Activated CD8-positive, alpha-beta memory T cell treated with anti-CD3 and anti-CD28 coated beads for 48 hours (primary cell): ENCODE results near the gene HSPA9.
"Not testable (repeated sequence)": the region's sequence is repeated elsewhere in the genome, so short reads cannot be mapped to it uniquely, and the experiment has no call there.

Source experiments
- DNase-seq, 3 experiments: peaks; one replicate each; pipeline ENCODE4 v3.0.0-alpha.2; 2020; ENCODE audit warnings: low read depth in 2 of 3, low spot score in 2 of 3

The HSPA9 gene

DNA sequence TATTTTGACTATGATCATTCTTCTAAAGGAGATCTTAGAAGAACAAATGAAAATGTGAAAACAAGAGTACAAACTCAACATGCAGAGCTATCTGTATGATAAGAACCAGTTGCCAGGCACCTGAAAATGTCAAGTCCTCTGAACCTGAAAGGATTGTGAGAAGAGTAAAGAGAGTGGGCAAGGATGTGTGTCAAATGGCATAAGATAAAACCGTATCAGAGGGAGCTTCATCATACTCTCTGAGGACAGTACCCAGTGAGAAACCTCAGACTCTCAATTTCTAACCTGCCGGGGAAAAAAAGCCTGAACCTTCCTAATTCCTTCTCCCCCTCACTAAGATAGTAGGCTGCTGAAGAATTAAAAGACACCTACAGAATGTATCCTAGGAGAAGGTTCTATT is 39.0 kb downstream of the HSPA9 start:
- no peak for DNase-seq

DNA sequence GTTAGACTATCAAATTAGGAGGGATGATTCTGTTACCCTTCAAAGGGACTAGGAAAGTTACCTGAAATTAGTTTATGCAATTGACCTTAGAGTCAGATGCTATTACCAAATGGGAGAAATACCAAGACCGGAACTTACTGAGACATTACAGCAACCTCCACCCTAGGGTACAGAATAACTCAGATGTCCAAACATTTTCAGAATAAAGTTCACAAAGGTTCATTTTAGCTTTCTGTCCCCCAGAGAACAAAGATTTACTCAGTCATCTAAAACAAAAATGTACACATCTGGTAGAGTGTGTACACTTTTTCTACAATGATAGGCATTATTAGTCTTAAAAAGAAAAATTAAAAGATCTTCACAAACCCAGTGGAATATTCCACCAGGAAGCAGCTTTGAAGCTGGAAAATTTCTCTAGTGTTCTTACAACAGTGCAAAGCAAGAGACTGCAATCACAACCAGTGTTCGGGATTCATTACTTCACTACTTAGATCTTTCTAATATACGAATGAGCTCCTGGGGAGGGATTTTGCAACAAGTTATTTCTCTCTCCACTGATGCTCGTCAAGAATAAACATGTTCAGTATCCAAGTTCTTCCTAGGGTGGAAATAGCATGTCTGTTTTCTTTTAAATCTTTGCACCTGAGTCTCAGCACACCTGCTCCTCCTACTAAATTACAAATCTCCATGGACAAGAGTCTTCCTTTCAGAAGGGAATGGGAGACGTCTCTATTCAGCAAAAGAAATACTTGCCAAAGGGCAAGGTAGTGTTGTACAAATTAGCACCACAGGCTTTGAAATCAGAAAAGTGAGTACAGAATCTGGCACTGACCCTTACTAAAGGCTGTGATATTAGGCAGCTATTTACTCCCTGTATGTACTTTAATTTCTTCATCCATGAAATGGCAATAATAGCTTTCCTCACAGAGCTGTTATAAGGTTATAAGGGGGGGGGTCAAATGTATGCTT is 40.9 kb downstream of the HSPA9 start:
- no peak for DNase-seq

DNA sequence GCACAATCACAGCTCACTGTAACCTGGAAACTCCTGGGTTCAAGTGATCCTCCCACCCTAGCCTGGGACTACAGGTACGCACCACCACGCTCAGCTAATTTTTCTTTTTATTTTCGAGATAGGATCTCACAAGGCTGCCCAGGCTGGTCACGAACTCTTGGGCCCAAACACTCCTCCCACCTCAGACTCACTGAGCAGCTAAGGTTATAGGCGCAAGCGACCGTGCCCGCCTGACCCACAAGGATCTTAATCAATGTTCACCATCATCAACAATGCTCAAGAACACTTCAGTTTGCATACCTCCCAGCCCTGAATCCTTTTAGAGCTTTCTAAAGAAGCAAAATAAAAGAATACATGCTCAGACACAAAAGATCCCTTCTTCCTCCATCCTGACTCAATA is 45.4 kb downstream of the HSPA9 start:
- DNase-seq, result no peak

DNA sequence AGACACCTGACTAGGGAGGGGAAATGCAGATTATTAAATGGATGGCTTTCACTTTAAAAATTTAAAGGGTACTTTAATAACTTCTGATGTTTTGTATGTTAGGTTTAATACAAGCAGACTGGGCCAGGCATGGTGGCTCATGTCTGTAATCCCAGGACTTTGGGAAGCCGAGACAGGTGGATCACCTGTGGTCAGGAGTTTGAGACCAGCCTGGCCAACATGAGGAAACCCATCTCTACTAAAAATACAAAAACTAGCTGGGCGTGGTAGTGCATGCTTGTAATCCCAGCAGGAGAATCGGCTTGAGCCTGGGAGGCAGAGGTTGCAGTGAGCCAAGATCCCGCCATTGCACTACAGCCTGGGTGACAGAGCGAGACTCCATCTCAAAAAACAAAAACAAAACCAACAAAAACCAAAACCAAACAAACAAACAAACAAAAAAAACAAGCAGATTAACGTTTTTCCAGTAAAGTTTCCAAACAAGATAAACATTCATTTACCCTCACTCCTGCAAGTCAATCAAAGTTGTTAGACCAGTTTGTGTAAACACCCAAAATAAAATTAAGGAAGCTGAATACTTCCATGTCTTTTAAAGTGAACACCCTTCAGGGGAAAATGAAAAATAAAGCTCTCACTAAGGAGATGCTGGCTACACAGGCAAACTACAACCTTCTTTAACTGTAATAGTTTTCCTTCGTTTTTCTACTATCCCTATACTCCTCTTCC is 46.3 kb downstream of the HSPA9 start:
- no peak for DNase-seq

DNA sequence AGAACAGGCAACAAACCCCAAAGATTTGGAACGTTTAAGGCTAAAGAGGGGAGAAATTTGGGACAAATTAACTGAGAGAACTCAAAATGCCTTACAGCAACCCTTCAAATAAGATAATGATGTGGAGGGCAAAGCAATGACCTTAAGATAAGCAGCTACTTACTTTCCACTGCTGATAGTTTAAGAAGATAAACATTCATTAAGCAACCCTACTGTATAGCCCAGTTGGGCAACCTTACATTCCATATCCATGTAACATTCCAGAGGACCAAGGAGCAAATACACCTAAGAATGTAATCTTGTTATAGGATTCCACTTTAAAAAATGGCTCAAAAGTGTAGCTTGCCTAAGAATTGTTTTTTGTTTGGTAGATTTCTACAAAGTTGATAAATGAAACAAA is 47.0 kb downstream of the HSPA9 start:
- DNase-seq, result no peak

DNA sequence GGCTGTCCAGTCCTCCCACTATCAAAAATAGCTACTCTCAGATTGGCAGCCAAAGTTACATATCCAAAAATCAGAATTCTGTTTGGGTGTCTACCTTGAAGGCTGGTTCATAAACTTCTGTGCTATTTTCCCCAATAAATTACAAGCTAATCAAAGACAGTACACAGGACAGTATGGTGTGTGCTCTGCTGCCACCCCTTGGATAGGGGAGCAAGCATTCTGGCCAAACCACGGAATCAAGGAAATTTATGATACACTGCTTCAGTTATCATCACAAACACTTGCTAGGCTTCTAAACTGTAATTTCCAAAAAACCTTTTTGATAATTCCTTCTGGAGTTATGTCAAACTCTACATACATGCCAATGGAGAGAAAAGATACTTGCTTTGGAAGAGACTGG is 48.0 kb downstream of the HSPA9 start:
- DNase-seq, result no peak

DNA sequence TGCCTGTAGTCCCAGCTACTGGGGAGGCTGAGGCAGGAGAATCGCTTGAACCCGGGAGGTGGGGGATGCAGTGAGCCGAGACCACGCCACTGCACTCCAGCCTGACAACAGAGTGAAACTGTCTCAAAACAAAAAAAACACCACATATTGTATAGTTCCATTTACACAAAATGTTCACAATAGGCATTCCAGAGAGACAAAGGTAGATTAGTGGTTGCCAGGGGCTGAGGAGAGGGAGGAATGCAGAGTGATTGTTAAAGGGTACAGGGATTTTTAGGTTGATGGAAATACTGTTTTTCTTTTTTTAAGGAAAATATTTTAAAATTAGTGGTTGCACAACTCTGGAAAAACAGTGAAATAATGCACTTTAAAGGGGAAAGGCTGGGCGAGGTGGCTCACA is 51.8 kb downstream of the HSPA9 start:
- no peak for DNase-seq

DNA sequence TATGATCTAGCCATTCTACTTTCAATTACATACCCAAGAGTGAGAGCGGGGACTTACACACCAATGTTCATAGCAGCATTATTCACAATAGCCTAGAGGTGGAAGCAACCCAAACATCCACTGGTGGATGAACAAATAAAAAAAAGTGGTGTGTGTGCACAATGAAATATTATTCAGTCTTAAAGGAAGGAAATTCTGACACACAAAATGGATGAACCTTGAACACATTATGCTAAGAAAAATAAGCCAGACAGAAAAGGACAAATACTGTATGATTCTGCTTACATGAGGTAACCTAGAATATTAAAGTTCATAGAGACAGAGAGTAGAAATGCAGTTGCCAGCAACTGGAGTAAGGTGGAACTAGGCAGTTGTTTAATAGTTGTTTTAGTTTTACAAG is 54.2 kb downstream of the HSPA9 start:
- DNase-seq, result no peak

DNA sequence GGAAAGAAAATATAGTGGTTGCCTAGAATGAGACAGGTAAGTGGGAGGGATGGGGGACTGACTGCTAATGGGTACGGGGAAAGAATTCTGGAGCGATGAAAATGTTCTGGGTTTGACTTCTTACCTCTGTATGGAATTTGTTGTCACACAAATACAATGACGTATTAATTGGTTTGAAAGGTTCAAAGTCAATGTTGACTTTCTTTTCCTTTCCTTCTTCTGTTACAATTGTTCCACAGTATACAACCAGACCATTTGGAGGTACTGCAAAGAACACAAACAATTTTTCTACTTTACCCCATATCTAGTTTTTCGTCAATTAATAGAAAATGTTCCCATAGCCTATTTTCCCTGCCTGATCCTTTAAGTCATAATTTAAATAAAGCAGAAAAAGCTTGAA is 57.8 kb downstream of the HSPA9 start:
- no peak for DNase-seq

DNA sequence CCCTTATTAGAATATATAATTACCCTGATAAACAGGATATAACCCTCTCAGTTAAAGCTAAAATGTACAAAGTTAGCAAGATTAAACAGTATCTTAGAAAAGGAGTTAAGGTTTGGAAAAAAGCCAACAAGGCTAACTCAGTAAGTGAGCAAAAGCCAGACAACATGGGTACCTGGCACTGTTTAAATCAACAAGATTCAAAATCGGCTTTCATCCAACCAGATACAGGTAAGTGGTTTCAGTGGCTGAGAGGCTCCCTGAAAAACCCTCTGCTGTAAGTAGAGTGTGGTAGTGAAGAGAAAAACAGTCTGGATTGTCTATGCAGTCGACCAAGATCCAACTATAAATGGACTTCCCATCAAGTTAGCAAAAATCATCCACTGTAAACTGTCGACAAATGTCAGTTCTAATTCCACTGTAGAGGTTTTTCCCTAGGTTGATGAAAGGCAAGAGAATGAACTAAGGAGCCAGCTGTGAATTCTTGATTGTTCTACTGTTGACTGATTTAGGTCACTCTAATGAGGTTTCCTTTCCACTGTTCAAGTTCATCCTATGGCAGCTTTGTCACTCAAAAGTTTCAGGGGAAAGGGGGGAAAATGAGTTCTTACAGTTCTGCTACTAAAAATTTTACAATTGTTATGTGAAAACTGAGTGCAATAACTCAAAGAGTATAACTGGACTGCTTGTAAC is 59.5 kb downstream of the HSPA9 start:
- DNase-seq, result no peak

DNA sequence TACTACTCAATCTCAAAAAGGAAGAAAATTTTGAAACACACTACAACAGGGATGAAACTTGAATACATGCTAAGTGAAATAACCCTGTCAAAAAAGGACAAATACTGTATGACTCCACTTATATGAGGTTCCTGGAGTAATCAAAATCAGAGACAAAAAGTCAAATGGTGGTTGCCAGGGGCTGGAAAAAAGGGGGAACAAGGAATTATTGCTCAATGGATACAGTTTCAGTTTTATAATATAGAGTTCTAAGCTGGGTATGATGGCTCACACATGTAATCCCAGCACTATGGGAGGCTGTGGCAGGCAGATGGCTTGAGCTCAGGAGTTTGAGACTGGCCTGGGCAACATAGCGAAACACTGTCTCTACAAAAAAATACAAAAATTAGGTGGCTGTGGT is 61.2 kb downstream of the HSPA9 start:
- no peak for DNase-seq

DNA sequence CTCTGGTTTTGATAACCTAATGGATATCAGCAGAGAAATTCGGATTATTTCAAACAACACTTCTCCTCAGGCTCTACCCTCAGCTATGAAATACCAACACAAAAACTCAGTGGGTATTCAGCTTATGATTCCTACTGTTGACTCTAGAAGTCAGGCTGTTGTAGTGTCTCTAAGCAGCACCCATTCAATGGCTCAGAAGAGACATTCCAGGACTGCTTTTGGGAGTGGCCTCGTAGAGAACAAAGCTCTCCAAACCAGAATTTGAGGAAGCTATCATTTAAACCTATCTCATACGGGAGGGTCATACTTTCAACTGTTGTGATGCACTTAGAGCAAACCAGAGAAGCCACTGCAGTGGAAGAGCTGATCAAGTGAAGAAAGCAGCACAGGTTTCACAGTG is 66.2 kb downstream of the HSPA9 start:
- no peak for DNase-seq

DNA sequence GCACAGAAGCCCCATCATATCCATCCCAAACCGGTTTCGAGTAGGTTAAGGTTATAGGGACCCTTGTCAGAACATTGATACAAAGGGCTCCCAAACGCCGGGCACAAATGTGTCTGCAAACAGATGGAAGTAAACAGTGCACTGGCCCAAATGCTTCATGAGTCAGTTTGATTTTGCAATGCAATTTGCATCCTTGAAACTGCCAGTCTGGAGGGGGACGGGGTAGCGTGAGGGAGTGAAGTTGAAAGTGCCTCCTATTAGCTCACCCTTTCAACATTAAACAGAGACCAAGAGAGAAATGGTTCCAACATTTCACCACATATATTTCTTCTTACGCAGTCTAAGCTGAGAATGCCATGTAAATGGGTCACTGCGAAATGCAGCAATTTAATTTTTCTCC is 67.7 kb downstream of the HSPA9 start:
- not testable (repeated sequence) for DNase-seq

DNA sequence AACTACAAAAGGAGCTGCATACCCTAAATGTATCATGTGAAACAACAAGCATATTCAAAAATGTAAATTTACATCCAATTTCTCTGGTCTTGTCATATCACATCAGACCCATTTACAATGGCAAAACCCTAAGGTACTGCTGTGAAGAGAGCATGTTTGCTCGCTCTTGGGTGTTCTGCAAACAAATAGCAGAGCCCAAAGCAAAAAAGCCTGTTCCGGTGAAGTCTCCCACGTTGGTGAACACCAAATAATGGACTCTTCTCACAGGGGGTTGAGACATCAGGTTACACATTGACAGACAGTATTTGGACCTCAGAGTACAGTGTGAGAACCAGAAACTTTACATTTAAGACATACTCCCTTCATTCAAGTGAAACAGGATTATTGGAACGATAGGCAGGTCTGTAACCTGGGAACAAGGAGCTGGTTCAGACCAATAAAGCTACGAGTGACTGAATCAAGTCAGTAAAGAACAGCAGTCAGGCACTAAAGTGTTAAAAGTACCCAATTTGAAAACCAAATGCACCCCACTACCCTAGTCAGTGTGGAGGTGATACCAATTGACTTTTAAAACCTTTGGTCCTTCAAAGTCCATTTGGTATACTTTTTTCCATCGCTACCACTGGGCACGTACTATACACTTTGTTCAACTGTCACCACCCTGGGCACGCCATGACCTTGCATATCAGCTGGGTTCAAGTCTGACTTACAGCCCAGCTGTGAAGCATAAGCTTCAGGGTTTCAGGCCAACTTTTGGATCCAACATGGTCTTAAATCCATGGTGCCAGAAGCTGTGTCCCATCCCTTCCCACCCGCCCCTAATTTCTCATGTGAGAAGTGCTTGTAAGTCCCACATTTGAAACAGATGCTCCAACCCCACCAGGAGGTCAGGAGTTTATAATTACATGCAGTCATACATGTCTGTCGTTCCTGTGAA is 68.6 kb downstream of the HSPA9 start:
- no peak for DNase-seq

DNA sequence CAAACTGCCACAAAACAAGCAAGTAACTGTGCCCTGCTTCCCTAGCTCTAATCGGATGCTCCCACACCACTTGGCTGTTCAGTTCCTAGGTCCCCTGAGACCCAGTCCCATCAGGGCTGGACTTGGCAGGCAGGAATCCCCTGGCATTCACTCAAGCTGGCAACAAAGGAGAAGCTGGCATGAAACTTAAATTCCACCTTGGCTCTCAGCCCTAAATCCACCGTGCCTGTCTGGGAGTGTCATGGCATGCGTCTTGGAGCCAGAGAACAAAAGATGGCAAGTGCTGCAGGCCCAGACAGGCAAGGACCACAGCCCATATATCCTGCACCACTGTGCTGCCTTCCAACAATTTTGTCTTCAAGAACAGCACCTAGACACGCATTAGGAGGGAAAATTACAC is 70.4 kb downstream of the HSPA9 start:
- no peak for DNase-seq
